Cardiac fibroblast (primary cell): Measurements from ENCODE around the gene FADS2.

ENCODE experiments used
- DNase-seq, 2 donors: peaks; one replicate each; pipeline versions ENCODE4 v3.0.0 to v3.0.0-alpha.2; 2010; ENCODE audit warnings: low read depth in 2 of 2
- H3K4me3 ChIP-seq, 2 donors: replicated peaks in 1 of 2; 1 replicate in 1 of 2; 2 replicates in 1 of 2; pipeline ENCODE4 v1.5.1; 2011; ENCODE audit warnings: low read depth in 2 of 2, low read length in 2 of 2, mild to moderate bottlenecking in 2 of 2, moderate library complexity in 1 of 2
- TF ChIP-seq, protein P1 (sequence below): IDR thresholded peaks from one replicate; pipeline ENCODE4 v1.5.1; 2011; ENCODE audit warnings: low read depth, mild to moderate bottlenecking, low read length, inconsistent platforms

FADS2 gene

GRCh38 chr11:61895046-61895717 is 67.1 kb downstream of the FADS2 start:
- H3K4me3 ChIP-seq = no peak overlapping the region
- no peak for DNase-seq
- TF ChIP-seq, protein P1, sequence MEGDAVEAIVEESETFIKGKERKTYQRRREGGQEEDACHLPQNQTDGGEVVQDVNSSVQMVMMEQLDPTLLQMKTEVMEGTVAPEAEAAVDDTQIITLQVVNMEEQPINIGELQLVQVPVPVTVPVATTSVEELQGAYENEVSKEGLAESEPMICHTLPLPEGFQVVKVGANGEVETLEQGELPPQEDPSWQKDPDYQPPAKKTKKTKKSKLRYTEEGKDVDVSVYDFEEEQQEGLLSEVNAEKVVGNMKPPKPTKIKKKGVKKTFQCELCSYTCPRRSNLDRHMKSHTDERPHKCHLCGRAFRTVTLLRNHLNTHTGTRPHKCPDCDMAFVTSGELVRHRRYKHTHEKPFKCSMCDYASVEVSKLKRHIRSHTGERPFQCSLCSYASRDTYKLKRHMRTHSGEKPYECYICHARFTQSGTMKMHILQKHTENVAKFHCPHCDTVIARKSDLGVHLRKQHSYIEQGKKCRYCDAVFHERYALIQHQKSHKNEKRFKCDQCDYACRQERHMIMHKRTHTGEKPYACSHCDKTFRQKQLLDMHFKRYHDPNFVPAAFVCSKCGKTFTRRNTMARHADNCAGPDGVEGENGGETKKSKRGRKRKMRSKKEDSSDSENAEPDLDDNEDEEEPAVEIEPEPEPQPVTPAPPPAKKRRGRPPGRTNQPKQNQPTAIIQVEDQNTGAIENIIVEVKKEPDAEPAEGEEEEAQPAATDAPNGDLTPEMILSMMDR = no peak

GRCh38 chr11:61895718-61896059 is 67.6 kb downstream of the FADS2 start:
- no peak for DNase-seq
- TF ChIP-seq, protein P1 = no peak
- no peak overlapping the region for H3K4me3 ChIP-seq

GRCh38 chr11:61896665-61897386 is 68.7 kb downstream of the FADS2 start:
- no peak overlapping the region for H3K4me3 ChIP-seq
- DNase-seq = no peak
- TF ChIP-seq, protein P1 = no peak

- no peak overlapping the region for H3K4me3 ChIP-seq
- DNase-seq = peak; percentile 69 to 75
- TF ChIP-seq, protein P1 = peak; percentile 95
Observed at GRCh38 chr11:61897387-61898246, 69.5 kb downstream of the FADS2 start.

- H3K4me3 ChIP-seq = no peak overlapping the region
- no peak for DNase-seq
- TF ChIP-seq, protein P1 = no peak
Observed at GRCh38 chr11:61898247-61898582, 70.1 kb downstream of the FADS2 start.

GRCh38 chr11:61899146-61899841 is 71.2 kb downstream of the FADS2 start:
- peak; percentile 79 for DNase-seq
- TF ChIP-seq, protein P1 = peak; percentile 100
- H3K4me3 ChIP-seq = no peak overlapping the region
